Keratinocyte (primary cell): ENCODE measurements around the gene CHRDL2. TPM values are rescaled to one million over a fixed set of nuclear protein-coding genes. Genes with fewer than 3 reads are reported as not detected.

Experiments
- DNase-seq: peaks from one replicate; pipeline ENCODE4 v3.0.0-alpha.2; 2011; ENCODE audit warnings: low read depth, missing footprints, low spot score
- FAIRE-seq: peaks from 2 replicates; lab custom pipeline; 2011; peaks lifted over from hg19 to GRCh38; lab: Jason Lieb, UNC
- H2AFZ ChIP-seq: 2 replicates; pipeline ENCODE4 v1.6.0; 2012; ENCODE audit warnings: low read length, control low read depth, inconsistent platforms; ENCODE audit not compliant: control insufficient read depth
- H3K27ac ChIP-seq: 2 replicates; pipeline ENCODE4 v1.5.1; 2011; ENCODE audit warnings: low read length; ENCODE audit not compliant: control insufficient read depth, insufficient read depth
- H3K27me3 ChIP-seq: 3 replicates; pipeline ENCODE4 v1.6.0; 2011; ENCODE audit warnings: low read length; ENCODE audit not compliant: control insufficient read depth, insufficient read depth; ENCODE audit errors: extremely low read depth
- H3K36me3 ChIP-seq, 2 experiments: 2 replicates in 1 of 2; 3 replicates in 1 of 2; pipeline ENCODE4 v1.5.1; 2011; ENCODE audit warnings: low read length in 2 of 2, mild to moderate bottlenecking in 1 of 2; ENCODE audit not compliant: control insufficient read depth in 2 of 2, insufficient read depth in 2 of 2; ENCODE audit errors: extremely low read depth in 1 of 2
- H3K4me1 ChIP-seq: 3 replicates; pipeline ENCODE4 v1.5.1; 2011; ENCODE audit warnings: low read length; ENCODE audit not compliant: control insufficient read depth, insufficient read depth; ENCODE audit errors: extremely low read depth
- H3K4me2 ChIP-seq: 3 replicates; pipeline ENCODE4 v1.6.0; 2011; ENCODE audit warnings: low read depth, low read length; ENCODE audit not compliant: control insufficient read depth, insufficient read depth; ENCODE audit errors: extremely low read depth
- H3K4me3 ChIP-seq, 3 experiments: fragments of 200-600 bp in 1 of 3; sonication (generic) in 1 of 3; 2 replicates in 2 of 3; 3 replicates in 1 of 3; pipeline ENCODE4 v1.5.1; 2011 to 2016; ENCODE audit warnings: low read length in 3 of 3, mild to moderate bottlenecking in 3 of 3, control low read depth in 2 of 3, inconsistent platforms in 1 of 3, low read depth in 1 of 3, mixed read lengths in 1 of 3, mixed run types in 1 of 3, moderate library complexity in 1 of 3; ENCODE audit not compliant: control insufficient read depth in 2 of 3, insufficient read depth in 2 of 3; ENCODE audit errors: extremely low read depth in 1 of 3
- H3K79me2 ChIP-seq: 2 replicates; pipeline ENCODE4 v1.6.0; 2012; ENCODE audit warnings: low read length; ENCODE audit not compliant: control insufficient read depth, insufficient read depth
- H3K9ac ChIP-seq: 3 replicates; pipeline ENCODE4 v1.6.0; 2011; ENCODE audit warnings: low read length; ENCODE audit not compliant: control insufficient read depth, insufficient read depth; ENCODE audit errors: extremely low read depth
- H3K9me1 ChIP-seq: 3 replicates; pipeline ENCODE4 v1.6.0; 2011; ENCODE audit warnings: low read length; ENCODE audit not compliant: control insufficient read depth, insufficient read depth; ENCODE audit errors: extremely low read depth
- H3K9me3 ChIP-seq: 2 replicates; pipeline ENCODE4 v1.5.1; 2012; ENCODE audit warnings: low read depth, low read length; ENCODE audit not compliant: control insufficient read depth
- H4K20me1 ChIP-seq: 3 replicates; pipeline ENCODE4 v1.6.0; 2011; ENCODE audit warnings: low read length; ENCODE audit not compliant: control insufficient read depth, insufficient read depth; ENCODE audit errors: extremely low read depth
- EZH2 ChIP-seq: IDR thresholded peaks from one replicate; pipeline ENCODE4 v1.6.1; 2012; ENCODE audit warnings: inconsistent platforms, mild to moderate bottlenecking, low read length, moderate library complexity
- dilution Hi-C: fragments of 300-500 bp; cut with MboI; formaldehyde crosslinking; loops from one replicate; pipeline ENCODE4 v1.7.0; 2020; ENCODE audit warnings: low sequenced_read_pairs; ENCODE audit not compliant: extremely low pct_ligation_motif_present
- polyA plus RNA-seq, 5 experiments: library from polyadenylated mRNA; depleted of rRNA in 3 of 5; stranded (reverse) in 3 of 5; stranded (forward) in 1 of 5; unstranded in 1 of 5; fragments of >200 nt; gene quantifications; 1 replicate in 1 of 5; 2 replicates in 3 of 5; 3 replicates in 1 of 5; pipeline versions ENCODE4 v1.2.1 to v1.2.3, GENCODE V29; 2011 to 2012; ENCODE audit warnings: missing spikeins in 2 of 5, low read depth in 1 of 5, low replicate concordance in 1 of 5
- TF ChIP-seq, protein P1 (sequence below), 3 experiments: IDR thresholded peaks in 1 of 3; conservative IDR thresholded peaks in 1 of 3; optimal IDR thresholded peaks in 1 of 3; 2 replicates in 2 of 3; 3 replicates in 1 of 3; pipeline versions ENCODE3 to v1.5.1; 2011; ENCODE audit warnings: low read length in 3 of 3, mild to moderate bottlenecking in 3 of 3, moderate library complexity in 2 of 3, control low read depth in 1 of 3, inconsistent platforms in 1 of 3; ENCODE audit not compliant: insufficient read depth in 2 of 3; ENCODE audit errors: extremely low read depth in 1 of 3

The CHRDL2 gene
- polyA plus RNA-seq, 1 donor (not counting 4 experiments of a cell fraction or from before 2014, with no cell fraction given), result not detected

DNA sequence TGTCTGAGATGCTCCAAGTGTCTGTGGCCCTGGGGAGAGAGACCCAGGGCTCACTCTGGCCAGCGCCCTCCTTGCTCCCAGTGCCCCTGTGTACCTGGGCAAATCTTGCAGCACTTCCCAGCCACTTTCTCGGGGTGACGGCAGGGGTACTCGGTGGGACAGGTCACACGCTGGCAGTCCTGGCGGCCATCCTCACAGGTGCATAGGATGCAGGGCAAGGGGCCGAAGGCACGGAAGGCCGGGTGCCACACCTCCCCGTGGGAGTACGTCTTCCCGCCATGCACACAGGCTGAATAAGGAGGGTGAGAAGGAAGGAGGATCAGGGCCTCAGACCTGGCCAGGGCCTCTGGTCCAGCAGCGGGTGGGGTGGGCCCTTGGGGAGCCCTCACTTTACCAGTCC lies 28.0 kb downstream of the CHRDL2 start:
- Histone ChIP-seq H3K27ac (no peak overlapping the region), H3K4me2 (no peak overlapping the region), H3K27me3 (no peaks in the 10 kb centered on the region), H3K9ac (no peak overlapping the region), H3K4me1 (no peaks in the 10 kb centered on the region), H3K79me2 (no peaks in the 10 kb centered on the region), H3K9me3 (no peaks in the 10 kb centered on the region), H3K9me1 (no peaks in the 10 kb centered on the region), H3K4me3 (no peak overlapping the region), H4K20me1 (no peaks in the 10 kb centered on the region), H3K36me3 (no peaks in the 10 kb centered on the region), H2AFZ (no peak overlapping the region)
- DNase-seq, result no peak
- no peak for FAIRE-seq
- dilution Hi-C loops, result no loop called here
- no peak for TF ChIP-seq EZH2
- TF ChIP-seq, protein P1, sequence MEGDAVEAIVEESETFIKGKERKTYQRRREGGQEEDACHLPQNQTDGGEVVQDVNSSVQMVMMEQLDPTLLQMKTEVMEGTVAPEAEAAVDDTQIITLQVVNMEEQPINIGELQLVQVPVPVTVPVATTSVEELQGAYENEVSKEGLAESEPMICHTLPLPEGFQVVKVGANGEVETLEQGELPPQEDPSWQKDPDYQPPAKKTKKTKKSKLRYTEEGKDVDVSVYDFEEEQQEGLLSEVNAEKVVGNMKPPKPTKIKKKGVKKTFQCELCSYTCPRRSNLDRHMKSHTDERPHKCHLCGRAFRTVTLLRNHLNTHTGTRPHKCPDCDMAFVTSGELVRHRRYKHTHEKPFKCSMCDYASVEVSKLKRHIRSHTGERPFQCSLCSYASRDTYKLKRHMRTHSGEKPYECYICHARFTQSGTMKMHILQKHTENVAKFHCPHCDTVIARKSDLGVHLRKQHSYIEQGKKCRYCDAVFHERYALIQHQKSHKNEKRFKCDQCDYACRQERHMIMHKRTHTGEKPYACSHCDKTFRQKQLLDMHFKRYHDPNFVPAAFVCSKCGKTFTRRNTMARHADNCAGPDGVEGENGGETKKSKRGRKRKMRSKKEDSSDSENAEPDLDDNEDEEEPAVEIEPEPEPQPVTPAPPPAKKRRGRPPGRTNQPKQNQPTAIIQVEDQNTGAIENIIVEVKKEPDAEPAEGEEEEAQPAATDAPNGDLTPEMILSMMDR (optimal IDR thresholded peaks at IDR 0.05 in 1 of 3, IDR thresholded peaks at IDR 0.05 in 1 of 3, conservative IDR thresholded peaks at IDR 0.05 in 1 of 3; ENCODE audit: extremely low read depth in 1 of 3, insufficient read depth in 2 of 3, low read length in 3 of 3), result no peak

DNA sequence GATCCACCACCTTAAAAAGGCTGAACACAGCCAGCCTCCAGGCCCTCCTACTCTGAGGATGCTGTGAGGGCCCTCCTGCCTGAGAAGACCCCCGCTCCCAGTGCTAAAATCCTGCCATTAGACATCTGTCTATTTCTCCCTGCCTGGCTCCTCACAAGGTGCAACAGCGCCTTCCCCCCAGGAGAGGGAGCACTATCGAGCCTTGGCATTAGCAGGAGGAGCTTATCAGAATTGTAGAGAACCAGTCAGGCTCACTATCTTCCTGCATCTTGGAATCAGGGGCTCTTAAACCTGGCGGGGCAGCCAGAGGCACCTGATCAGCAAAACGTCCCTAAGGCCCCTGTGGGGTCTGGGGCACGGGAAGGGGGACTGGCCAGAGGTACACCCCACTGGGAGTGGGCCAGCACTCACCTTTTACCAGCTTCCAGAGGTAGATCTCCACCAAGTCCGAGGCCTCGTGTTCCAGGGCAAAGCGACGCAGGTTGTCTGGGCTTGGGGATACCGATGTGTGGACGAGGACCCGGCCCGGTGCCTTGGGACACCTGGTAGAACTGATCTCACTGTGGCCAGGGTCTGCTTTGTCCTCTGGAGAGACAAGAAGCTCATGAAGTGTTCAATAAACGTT lies 28.7 kb downstream of the CHRDL2 start:
- no peaks in the 10 kb centered on the region for H3K36me3 ChIP-seq
- dilution Hi-C loops, result no loop called here
- H2AFZ ChIP-seq, result no peak overlapping the region
- H3K9me1 ChIP-seq, result no peaks in the 10 kb centered on the region
- H3K4me2 ChIP-seq, result no peak overlapping the region
- no peak overlapping the region for H3K27ac ChIP-seq
- no peaks in the 10 kb centered on the region for H3K27me3 ChIP-seq
- TF ChIP-seq, protein P1 (optimal IDR thresholded peaks at IDR 0.05 in 1 of 3, IDR thresholded peaks at IDR 0.05 in 1 of 3, conservative IDR thresholded peaks at IDR 0.05 in 1 of 3; ENCODE audit: extremely low read depth in 1 of 3, insufficient read depth in 2 of 3, low read length in 3 of 3), result peak; percentile 85 to 96 (median 89)
- no peak for TF ChIP-seq EZH2
- H3K79me2 ChIP-seq, result no peaks in the 10 kb centered on the region
- H3K9me3 ChIP-seq, result no peaks in the 10 kb centered on the region
- no peak overlapping the region for H3K4me3 ChIP-seq
- H3K9ac ChIP-seq, result no peak overlapping the region
- no peaks in the 10 kb centered on the region for H4K20me1 ChIP-seq
- FAIRE-seq (peak; percentile 69), DNase-seq (no peak)
- no peaks in the 10 kb centered on the region for H3K4me1 ChIP-seq
